HepG2 (cell line): ENCODE data around the gene TGM1. TPM values are rescaled to one million over a fixed set of nuclear protein-coding genes. Genes with fewer than 3 reads are reported as not detected.

Source experiments
- ARID2 ChIP-seq: sonication (generic); formaldehyde crosslinking; IDR thresholded peaks from 2 replicates; pipeline ENCODE4 v1.8.1; 2022; ENCODE audit warnings: mild to moderate bottlenecking, missing genetic modification reagents, borderline replicate concordance
- FLYWCH1 ChIP-seq: sonication (generic); formaldehyde crosslinking; IDR thresholded peaks from 2 replicates; pipeline ENCODE4 v1.8.1; 2023; ENCODE audit warnings: mild to moderate bottlenecking, missing genetic modification reagents
- ISL2 ChIP-seq: sonication (generic); formaldehyde crosslinking; IDR thresholded peaks from 2 replicates; pipeline ENCODE4 v1.5.0; 2020; ENCODE audit warnings: missing genetic modification reagents
- KMT2B ChIP-seq: IDR thresholded peaks from 2 replicates; pipeline ENCODE4 v1.6.1; 2016; ENCODE audit warnings: missing genetic modification reagents, missing compliant biosample characterization
- MEIS1 ChIP-seq: sonication (generic); formaldehyde crosslinking; IDR thresholded peaks from 2 replicates; pipeline ENCODE4 v1.9.0; 2021; ENCODE audit warnings: mild to moderate bottlenecking, missing genetic modification reagents, moderate library complexity, borderline replicate concordance
- RBFOX2 ChIP-seq: fragments of 200-400 bp; formaldehyde crosslinking; IDR thresholded peaks from 2 replicates; pipeline ENCODE4 v1.6.1; 2017; ENCODE audit warnings: low read depth, mild to moderate bottlenecking, low read length
- SNAPC2 ChIP-seq: sonication (generic); formaldehyde crosslinking; IDR thresholded peaks from 2 replicates; pipeline ENCODE4 v1.8.1; 2022; ENCODE audit warnings: mild to moderate bottlenecking, missing genetic modification reagents
- TAF1 ChIP-seq: sonication (generic); formaldehyde crosslinking; IDR thresholded peaks from 2 replicates; pipeline ENCODE4 v1.4.0; 2020; ENCODE audit warnings: missing genetic modification reagents
- TBP ChIP-seq: sonication (generic); formaldehyde crosslinking; IDR thresholded peaks from 2 replicates; pipeline ENCODE4 v1.5.0; 2020; ENCODE audit warnings: missing genetic modification reagents
- TSC22D2 ChIP-seq: sonication (generic); formaldehyde crosslinking; IDR thresholded peaks from 2 replicates; pipeline ENCODE4 v1.5.1; 2020; ENCODE audit warnings: missing genetic modification reagents, mild to moderate bottlenecking, borderline replicate concordance
- ZNF263 ChIP-seq: sonication (generic); formaldehyde crosslinking; IDR thresholded peaks from 2 replicates; pipeline ENCODE4 v1.4.0; 2020; ENCODE audit warnings: missing genetic modification reagents
- ZNF354B ChIP-seq: sonication (generic); formaldehyde crosslinking; IDR thresholded peaks from 2 replicates; pipeline ENCODE4 v1.8.0; 2022; ENCODE audit warnings: mild to moderate bottlenecking, missing genetic modification reagents
- ZNF530 ChIP-seq: sonication (generic); formaldehyde crosslinking; IDR thresholded peaks from 2 replicates; pipeline ENCODE4 v1.5.0; 2020; ENCODE audit warnings: low read depth, mild to moderate bottlenecking, missing genetic modification reagents
- ZNF598 ChIP-seq: sonication (generic); formaldehyde crosslinking; IDR thresholded peaks from 2 replicates; pipeline ENCODE4 v1.5.1; 2020; ENCODE audit warnings: mild to moderate bottlenecking, missing genetic modification reagents, borderline replicate concordance
- ZNF777 ChIP-seq: sonication (generic); formaldehyde crosslinking; IDR thresholded peaks from 2 replicates; pipeline ENCODE4 v1.4.0; 2020; ENCODE audit warnings: missing genetic modification reagents
- ZNF788 ChIP-seq: sonication (generic); formaldehyde crosslinking; IDR thresholded peaks from 2 replicates; pipeline ENCODE4 v1.5.0; 2020; ENCODE audit warnings: mild to moderate bottlenecking, missing genetic modification reagents, borderline replicate concordance
- ZZZ3 ChIP-seq: sonication (generic); formaldehyde crosslinking; IDR thresholded peaks from 2 replicates; pipeline ENCODE4 v1.4.0; 2020; ENCODE audit warnings: missing genetic modification reagents, mild to moderate bottlenecking, borderline replicate concordance
- polyA plus RNA-seq, 8 experiments: library from polyadenylated mRNA; depleted of rRNA in 3 of 8; stranded (reverse) in 7 of 8; unstranded in 1 of 8; fragments of >200 nt; fragmentation: Illumina TruSeq in 4 of 8; extraction: Trizol in 4 of 8; gene quantifications; 2 replicates each; pipeline versions ENCODE4 v1.2.1 to v1.2.3, GENCODE V29; 2011 to 2016; ENCODE audit warnings: low read depth in 4 of 8, missing spikeins in 1 of 8, mixed read lengths in 1 of 8; ENCODE audit not compliant: insufficient read depth in 1 of 8
- total RNA-seq, 5 experiments: library from RNA; depleted of rRNA; stranded (reverse); fragments of >200 nt; fragmentation: Illumina TruSeq; extraction: Trizol; gene quantifications; 2 replicates each; pipeline ENCODE4 v1.2.3, GENCODE V29; 2016; ENCODE audit warnings: low read depth in 1 of 5
- TF ChIP-seq, protein P1 (sequence below): sonication (generic); formaldehyde crosslinking; IDR thresholded peaks from 2 replicates; pipeline ENCODE4 v1.4.0; 2020; ENCODE audit warnings: missing genetic modification reagents, mild to moderate bottlenecking, borderline replicate concordance
- TF ChIP-seq, protein P2 (sequence below): sonication (generic); formaldehyde crosslinking; IDR thresholded peaks from 2 replicates; pipeline ENCODE4 v1.4.0; 2020; ENCODE audit warnings: missing genetic modification reagents, borderline replicate concordance
- TF ChIP-seq, protein P3 (sequence below): sonication (generic); formaldehyde crosslinking; IDR thresholded peaks from 2 replicates; pipeline ENCODE4 v1.8.0; 2022; ENCODE audit warnings: mild to moderate bottlenecking, missing genetic modification reagents, moderate library complexity
- TF ChIP-seq, protein P4 (sequence below): sonication (generic); formaldehyde crosslinking; IDR thresholded peaks from 2 replicates; pipeline ENCODE4 v1.4.0; 2020; ENCODE audit warnings: mild to moderate bottlenecking, missing genetic modification reagents

Gene TGM1
- total and polyA plus RNA-seq, 2 of the 13 experiments (the other 11 are each of a cell fraction or from before 2014, with no cell fraction given): 3.2 to 10.6 TPM

DNA sequence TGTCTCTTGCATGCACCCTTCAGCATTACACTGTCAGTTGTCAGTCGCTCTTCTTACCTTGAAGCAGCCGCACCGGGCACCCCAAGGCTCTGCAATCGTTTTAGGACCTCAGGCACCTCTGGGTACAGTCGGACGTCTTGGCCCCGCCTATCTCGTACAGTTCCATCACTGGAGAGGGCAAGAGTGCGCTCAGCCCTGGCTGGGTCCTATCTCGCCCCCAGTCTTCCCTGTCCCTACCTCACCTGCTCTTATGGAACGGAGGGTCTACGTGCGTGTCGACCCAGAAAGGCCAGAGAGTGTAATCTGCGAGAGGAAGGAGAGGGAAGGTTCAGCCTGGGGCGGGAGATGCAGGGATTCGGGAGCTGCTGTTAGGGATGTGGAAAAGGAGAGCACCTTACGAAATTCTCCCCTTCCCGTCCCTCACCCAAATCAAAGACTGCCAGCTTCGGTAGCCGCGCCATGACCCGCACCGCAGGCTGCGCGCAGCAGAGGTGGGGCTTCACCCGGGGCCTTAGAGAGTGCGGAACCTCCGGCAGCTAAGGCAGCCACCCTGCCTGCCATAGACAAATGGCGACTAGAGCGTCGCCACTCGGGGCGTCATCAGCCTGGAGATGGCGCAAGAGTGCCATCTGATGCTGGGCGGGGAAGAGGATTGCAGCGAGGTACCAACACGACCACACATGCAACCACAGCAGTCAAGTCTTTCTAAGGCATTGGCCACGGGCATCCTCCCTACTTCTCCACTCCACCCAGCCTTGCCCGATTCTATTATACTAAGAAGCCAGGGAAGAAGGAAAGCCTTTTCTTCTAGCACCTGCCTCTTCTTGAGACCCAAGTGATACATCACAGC, 47.3 kb downstream of the TGM1 start, which contains the start of gene MDP1 (continued):
- TF ChIP-seq, protein P1, sequence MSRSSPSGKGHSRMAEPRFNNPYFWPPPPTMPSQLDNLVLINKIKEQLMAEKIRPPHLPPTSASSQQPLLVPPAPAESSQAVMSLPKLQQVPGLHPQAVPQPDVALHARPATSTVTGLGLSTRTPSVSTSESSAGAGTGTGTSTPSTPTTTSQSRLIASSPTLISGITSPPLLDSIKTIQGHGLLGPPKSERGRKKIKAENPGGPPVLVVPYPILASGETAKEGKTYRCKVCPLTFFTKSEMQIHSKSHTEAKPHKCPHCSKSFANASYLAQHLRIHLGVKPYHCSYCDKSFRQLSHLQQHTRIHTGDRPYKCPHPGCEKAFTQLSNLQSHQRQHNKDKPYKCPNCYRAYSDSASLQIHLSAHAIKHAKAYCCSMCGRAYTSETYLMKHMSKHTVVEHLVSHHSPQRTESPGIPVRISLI: peak; percentile 67
- peak; percentile 97 for TF ChIP-seq SNAPC2 (CRISPR knock-in tag)
- TF ChIP-seq TBP (CRISPR knock-in tag): no peak; the same call in 1 of the 2 replicates
- peak; percentile 99 for TF ChIP-seq TAF1 (CRISPR knock-in tag)
- peak; percentile 70; the same call in 1 of the 2 replicates for TF ChIP-seq ZNF598 (CRISPR knock-in tag)
- peak; percentile 98 for TF ChIP-seq ZNF354B (CRISPR knock-in tag)
- peak; percentile 75 for TF ChIP-seq ZNF777 (CRISPR knock-in tag)
- peak; percentile 99; the same call in 1 of the 2 replicates for TF ChIP-seq ZNF788 (CRISPR knock-in tag)
- no peak; the same call in 1 of the 2 replicates for TF ChIP-seq FLYWCH1 (CRISPR knock-in tag)
- TF ChIP-seq ZNF263 (CRISPR knock-in tag): peak; percentile 86
- TF ChIP-seq, protein P2, sequence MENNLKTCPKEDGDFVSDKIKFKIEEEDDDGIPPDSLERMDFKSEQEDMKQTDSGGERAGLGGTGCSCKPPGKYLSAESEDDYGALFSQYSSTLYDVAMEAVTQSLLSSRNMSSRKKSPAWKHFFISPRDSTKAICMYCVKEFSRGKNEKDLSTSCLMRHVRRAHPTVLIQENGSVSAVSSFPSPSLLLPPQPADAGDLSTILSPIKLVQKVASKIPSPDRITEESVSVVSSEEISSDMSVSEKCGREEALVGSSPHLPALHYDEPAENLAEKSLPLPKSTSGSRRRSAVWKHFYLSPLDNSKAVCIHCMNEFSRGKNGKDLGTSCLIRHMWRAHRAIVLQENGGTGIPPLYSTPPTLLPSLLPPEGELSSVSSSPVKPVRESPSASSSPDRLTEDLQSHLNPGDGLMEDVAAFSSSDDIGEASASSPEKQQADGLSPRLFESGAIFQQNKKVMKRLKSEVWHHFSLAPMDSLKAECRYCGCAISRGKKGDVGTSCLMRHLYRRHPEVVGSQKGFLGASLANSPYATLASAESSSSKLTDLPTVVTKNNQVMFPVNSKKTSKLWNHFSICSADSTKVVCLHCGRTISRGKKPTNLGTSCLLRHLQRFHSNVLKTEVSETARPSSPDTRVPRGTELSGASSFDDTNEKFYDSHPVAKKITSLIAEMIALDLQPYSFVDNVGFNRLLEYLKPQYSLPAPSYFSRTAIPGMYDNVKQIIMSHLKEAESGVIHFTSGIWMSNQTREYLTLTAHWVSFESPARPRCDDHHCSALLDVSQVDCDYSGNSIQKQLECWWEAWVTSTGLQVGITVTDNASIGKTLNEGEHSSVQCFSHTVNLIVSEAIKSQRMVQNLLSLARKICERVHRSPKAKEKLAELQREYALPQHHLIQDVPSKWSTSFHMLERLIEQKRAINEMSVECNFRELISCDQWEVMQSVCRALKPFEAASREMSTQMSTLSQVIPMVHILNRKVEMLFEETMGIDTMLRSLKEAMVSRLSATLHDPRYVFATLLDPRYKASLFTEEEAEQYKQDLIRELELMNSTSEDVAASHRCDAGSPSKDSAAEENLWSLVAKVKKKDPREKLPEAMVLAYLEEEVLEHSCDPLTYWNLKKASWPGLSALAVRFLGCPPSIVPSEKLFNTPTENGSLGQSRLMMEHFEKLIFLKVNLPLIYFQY: peak; percentile 86; the same call in 1 of the 2 replicates
- TF ChIP-seq, protein P3, sequence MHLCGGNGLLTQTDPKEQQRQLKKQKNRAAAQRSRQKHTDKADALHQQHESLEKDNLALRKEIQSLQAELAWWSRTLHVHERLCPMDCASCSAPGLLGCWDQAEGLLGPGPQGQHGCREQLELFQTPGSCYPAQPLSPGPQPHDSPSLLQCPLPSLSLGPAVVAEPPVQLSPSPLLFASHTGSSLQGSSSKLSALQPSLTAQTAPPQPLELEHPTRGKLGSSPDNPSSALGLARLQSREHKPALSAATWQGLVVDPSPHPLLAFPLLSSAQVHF (CRISPR knock-in tag): peak; percentile 87; the same call in 1 of the 2 replicates
- peak; percentile 91 for TF ChIP-seq TSC22D2 (CRISPR knock-in tag)
- TF ChIP-seq MEIS1 (CRISPR knock-in tag): peak; percentile 100
- peak; percentile 95 for TF ChIP-seq RBFOX2
- peak; percentile 88 for TF ChIP-seq ISL2 (CRISPR knock-in tag)
- peak; percentile 98 for TF ChIP-seq KMT2B
- TF ChIP-seq ZNF530 (CRISPR knock-in tag): no peak
- TF ChIP-seq, protein P4, sequence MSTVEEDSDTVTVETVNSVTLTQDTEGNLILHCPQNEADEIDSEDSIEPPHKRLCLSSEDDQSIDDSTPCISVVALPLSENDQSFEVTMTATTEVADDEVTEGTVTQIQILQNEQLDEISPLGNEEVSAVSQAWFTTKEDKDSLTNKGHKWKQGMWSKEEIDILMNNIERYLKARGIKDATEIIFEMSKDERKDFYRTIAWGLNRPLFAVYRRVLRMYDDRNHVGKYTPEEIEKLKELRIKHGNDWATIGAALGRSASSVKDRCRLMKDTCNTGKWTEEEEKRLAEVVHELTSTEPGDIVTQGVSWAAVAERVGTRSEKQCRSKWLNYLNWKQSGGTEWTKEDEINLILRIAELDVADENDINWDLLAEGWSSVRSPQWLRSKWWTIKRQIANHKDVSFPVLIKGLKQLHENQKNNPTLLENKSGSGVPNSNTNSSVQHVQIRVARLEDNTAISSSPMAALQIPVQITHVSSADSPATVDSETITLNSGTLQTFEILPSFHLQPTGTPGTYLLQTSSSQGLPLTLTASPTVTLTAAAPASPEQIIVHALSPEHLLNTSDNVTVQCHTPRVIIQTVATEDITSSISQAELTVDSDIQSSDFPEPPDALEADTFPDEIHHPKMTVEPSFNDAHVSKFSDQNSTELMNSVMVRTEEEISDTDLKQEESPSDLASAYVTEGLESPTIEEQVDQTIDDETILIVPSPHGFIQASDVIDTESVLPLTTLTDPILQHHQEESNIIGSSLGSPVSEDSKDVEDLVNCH (CRISPR knock-in tag): peak; percentile 55; the same call in 1 of the 2 replicates
- peak; percentile 97 for TF ChIP-seq ZZZ3 (CRISPR knock-in tag)
- peak; percentile 99 for TF ChIP-seq ARID2 (CRISPR knock-in tag)
